HFFc6 (cell line): ENCODE data around the gene TBK1. TPM values are rescaled to one million over a fixed set of nuclear protein-coding genes. Genes with fewer than 3 reads are reported as not detected.
A peak's percentile ranks its signal among the peaks of the same experiment; 100 is the strongest.
"Not testable (repeated sequence)": the region's sequence is repeated elsewhere in the genome, so short reads cannot be mapped to it uniquely, and the experiment has no call there.

ENCODE experiments used
- DNase-seq: peaks from one replicate; pipeline ENCODE4 v3.0.0-alpha.2; 2018
- H3K27ac Mint-ChIP-seq: 2 replicates; pipeline ENCODE4 v1.8.0; 2020; ENCODE audit warnings: mild to moderate bottlenecking, mixed read lengths
- H3K27me3 Mint-ChIP-seq: 2 replicates; pipeline ENCODE4 v1.8.0; 2021; ENCODE audit warnings: mild to moderate bottlenecking, moderate library complexity, mixed read lengths; ENCODE audit not compliant: insufficient read depth
- H3K36me3 Mint-ChIP-seq: 2 replicates; pipeline ENCODE4 v1.8.0; 2021; ENCODE audit warnings: low read depth, mixed read lengths
- H3K4me1 Mint-ChIP-seq: 2 replicates; pipeline ENCODE4 v1.8.0; 2020; ENCODE audit warnings: low read depth, mixed read lengths
- H3K4me3 Mint-ChIP-seq: 2 replicates; pipeline ENCODE4 v1.8.0; 2020; ENCODE audit warnings: mild to moderate bottlenecking, moderate library complexity, mixed read lengths
- H3K9me3 Mint-ChIP-seq: 2 replicates; pipeline ENCODE4 v1.8.0; 2020; ENCODE audit warnings: mild to moderate bottlenecking, mixed read lengths
- total RNA-seq, 6 experiments: library from RNA; stranded (reverse); fragmentation: NEBNext Ultra II Directional; extraction: Animal tissue kit (Norgen Biotek cat#: 25700); gene quantifications; 2 replicates in 1 of 6; 3 replicates in 5 of 6; pipeline ENCODE4 v1.2.3, GENCODE V29; 2021
- TF ChIP-seq, protein P1 (sequence below): fragments of 200-600 bp; sonication (generic); IDR thresholded peaks from 2 replicates; pipeline ENCODE4 v1.5.0; 2021; ENCODE audit warnings: antibody characterized with exemption, mild to moderate bottlenecking

The TBK1 gene
- total RNA-seq, 6 experiments from 2014 or later, result 20.2 to 23.8 (median 21.0) TPM

DNA sequence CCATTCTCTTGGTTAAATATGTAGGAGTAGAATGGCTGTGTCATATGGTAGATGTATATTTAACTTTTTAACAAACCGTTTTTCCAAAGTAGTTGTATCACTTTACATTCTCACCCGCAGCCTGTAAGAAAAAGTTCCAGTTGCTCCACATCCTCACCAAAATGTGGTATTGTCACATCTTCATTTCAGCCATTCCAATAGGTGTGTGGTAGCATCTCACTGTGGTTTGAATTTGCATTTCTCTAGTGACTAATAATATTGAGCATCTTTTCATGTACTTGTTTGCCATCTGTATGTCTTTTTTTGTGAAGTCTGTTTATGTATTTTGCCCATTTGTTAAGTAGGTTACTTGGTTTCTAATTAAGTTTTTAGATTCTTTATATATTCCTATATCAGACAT is 78.6 kb downstream of the TBK1 start:
- H3K9me3 Mint-ChIP-seq, result no peaks in the 10 kb centered on the region
- H3K4me3 Mint-ChIP-seq, result no peak overlapping the region
- H3K27me3 Mint-ChIP-seq, result peaks cover 3% of the 10 kb centered on the region; the same call in 1 of the 2 replicates
- DNase-seq, result no peak
- no peak overlapping the region for H3K27ac Mint-ChIP-seq
- TF ChIP-seq, protein P1, sequence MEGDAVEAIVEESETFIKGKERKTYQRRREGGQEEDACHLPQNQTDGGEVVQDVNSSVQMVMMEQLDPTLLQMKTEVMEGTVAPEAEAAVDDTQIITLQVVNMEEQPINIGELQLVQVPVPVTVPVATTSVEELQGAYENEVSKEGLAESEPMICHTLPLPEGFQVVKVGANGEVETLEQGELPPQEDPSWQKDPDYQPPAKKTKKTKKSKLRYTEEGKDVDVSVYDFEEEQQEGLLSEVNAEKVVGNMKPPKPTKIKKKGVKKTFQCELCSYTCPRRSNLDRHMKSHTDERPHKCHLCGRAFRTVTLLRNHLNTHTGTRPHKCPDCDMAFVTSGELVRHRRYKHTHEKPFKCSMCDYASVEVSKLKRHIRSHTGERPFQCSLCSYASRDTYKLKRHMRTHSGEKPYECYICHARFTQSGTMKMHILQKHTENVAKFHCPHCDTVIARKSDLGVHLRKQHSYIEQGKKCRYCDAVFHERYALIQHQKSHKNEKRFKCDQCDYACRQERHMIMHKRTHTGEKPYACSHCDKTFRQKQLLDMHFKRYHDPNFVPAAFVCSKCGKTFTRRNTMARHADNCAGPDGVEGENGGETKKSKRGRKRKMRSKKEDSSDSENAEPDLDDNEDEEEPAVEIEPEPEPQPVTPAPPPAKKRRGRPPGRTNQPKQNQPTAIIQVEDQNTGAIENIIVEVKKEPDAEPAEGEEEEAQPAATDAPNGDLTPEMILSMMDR, result no peak
- no peaks in the 10 kb centered on the region; the same call in 1 of the 2 replicates for H3K4me1 Mint-ChIP-seq
- H3K36me3 Mint-ChIP-seq, result no peaks in the 10 kb centered on the region

DNA sequence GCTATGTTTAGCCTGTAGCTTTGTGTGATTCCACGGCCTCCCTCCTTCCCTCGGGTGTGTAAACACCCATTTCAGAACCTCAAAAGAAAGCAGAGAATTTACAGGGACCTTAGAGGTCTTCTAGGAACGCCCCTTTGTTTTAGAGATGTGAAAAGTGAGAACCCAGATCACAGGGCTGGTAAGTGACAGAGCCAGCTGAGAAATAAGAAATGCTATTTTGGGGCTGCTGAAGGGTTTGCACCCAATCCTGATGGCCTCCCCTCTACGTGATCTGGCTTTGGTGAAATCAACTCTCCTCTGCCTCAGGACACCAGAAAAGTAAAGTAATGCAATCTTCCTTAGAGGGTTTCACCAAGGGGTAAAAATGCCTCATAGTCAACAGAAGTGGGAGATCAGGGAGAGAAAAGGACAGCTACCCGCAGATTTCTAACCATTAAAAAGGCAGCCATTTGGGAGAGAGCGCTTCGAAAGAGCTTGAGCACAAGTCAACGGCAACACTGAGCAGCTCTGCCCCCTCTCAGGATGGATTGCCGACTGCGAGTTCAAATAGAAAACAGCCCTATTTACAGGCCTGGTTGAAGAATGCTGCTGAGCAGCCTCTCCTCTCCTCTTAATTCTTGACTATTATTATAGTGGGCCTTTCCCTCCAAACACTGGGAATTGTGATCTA is 79.9 kb downstream of the TBK1 start:
- Mint-ChIP-seq H3K36me3 (no peaks in the 10 kb centered on the region), H3K9me3 (no peaks in the 10 kb centered on the region), H3K27me3 (peaks cover 6% of the 10 kb centered on the region; the same call in 1 of the 2 replicates), H3K4me1 (no peaks in the 10 kb centered on the region; the same call in 1 of the 2 replicates), H3K4me3 (no peak overlapping the region), H3K27ac (no peak overlapping the region)
- TF ChIP-seq, protein P1, result no peak
- DNase-seq, result no peak

DNA sequence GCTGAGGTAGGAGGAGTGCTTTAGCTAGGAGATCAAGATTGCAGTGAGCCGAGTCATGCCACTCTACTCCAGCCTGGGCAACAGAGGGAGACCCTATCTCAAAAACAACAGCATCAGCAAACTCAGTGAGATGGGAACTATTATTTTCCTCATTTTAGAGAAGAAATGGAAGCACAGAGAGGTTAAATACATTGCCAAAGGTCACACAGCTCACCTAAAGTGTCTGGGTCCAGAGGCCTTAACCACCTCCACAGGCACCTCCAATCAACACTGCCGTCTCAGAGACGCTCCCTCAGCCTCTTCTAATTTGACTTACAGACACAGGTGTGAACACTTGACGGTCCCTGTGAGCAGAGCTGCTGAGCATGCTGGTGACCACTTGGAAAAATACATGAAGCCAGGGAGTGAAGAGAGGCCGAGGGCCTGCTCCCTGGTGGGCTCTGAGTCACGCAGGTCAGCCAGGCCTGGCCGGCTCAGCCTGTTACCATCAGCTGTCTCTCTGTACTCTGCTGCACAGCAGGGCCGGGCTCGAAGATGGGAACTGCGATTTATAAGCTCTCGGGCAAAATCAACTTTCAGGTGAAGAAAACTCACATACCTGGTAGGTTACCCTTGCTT is 80.9 kb downstream of the TBK1 start:
- TF ChIP-seq, protein P1, result no peak
- H3K4me3 Mint-ChIP-seq, result no peak overlapping the region
- DNase-seq, result no peak
- no peak overlapping the region for H3K27ac Mint-ChIP-seq
- no peaks in the 10 kb centered on the region; the same call in 1 of the 2 replicates for H3K4me1 Mint-ChIP-seq
- H3K27me3 Mint-ChIP-seq, result peaks cover 11% of the 10 kb centered on the region; the same call in 1 of the 2 replicates
- H3K9me3 Mint-ChIP-seq, result no peaks in the 10 kb centered on the region
- H3K36me3 Mint-ChIP-seq, result no peaks in the 10 kb centered on the region

DNA sequence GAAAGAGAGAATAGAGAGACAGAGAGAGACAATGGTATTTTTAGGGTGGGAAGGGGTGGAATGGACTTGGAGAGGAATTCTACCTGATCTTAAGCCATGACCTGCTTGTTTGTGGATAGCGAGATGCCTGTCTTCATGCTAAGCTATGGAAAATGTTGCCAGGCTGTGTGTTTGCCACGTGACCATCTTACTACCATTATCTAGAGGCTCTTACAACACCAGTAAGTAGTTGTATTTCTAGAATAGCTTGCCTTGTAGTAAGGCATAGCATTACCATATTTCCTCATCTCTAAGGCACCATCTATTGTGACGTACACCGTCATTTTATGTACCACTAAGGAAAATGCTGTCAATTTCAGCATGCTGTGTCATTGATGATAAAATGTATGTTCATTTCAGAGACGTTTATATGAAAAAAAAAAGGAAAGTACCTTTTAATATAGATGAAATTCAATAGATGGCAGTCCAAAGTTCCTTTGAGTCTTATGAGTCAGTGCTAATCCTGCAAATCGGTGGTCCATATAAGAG is 82.8 kb downstream of the TBK1 start:
- TF ChIP-seq, protein P1, result no peak

DNA sequence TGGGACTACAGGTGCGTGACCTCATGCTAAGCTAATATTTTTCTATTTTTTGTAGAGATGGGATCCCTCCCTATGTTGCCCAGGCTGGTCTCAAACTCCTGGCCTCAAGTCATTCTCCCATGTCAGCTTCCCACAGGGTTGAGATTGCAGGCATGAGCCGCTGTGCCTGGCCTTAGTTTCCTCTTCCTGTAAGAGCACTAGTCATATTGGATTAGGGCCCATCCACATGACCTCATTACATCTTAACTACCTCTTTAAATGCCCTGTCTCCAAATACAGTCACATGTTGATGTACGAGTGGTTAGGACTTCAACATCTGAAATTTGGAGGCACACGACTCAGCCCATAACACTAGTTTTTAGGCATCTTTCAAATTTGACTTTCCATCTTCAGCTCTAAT is 86.2 kb downstream of the TBK1 start:
- Mint-ChIP-seq H3K27ac (no peak overlapping the region), H3K4me3 (no peak overlapping the region), H3K4me1 (peaks cover 7% of the 10 kb centered on the region; the same call in 1 of the 2 replicates), H3K36me3 (no peaks in the 10 kb centered on the region), H3K27me3 (peaks cover 14% of the 10 kb centered on the region), H3K9me3 (no peaks in the 10 kb centered on the region)
- DNase-seq, result no peak
- TF ChIP-seq, protein P1, result no peak

More for the DNA sequence above, 82.8 kb downstream of the TBK1 start:
- Mint-ChIP-seq H3K4me3 (no peak overlapping the region), H3K4me1 (no peaks in the 10 kb centered on the region), H3K9me3 (no peaks in the 10 kb centered on the region), H3K36me3 (no peaks in the 10 kb centered on the region), H3K27me3 (peaks cover 11% of the 10 kb centered on the region; the same call in 1 of the 2 replicates), H3K27ac (no peak overlapping the region)
- no peak for DNase-seq

DNA sequence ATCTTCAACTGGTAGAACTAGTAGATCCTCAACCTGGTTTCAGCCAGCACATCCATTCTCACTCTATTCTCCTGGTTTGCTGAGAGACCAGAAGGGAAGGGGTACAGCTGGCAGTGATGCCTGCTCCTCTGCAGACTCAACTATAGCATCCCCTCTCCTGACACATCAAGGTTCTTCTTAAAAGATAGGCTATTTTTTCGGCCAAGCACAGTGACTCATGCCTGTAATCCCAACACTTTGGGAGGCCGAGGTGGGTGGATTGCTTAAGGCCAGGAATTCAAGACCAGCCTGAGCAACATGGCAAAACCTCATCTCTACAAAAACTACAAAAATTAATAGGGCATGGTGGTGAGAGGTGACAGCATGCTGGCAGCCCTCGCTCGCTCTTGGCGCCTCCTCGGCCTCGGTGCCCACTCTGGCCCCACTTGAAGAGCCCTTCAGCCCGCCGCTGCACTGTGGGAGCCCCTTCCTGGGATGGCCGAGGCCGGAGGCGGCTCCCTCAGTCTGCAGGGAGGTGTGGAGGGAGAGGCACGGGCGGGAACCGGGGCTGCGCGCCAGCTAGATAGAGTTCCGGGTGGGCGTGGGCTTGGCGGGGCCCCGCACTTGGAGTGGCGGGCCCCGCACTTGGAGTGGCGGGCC is 90.6 kb downstream of the TBK1 start:
- peak; percentile 48 for DNase-seq
- not testable (repeated sequence) for H3K27me3 Mint-ChIP-seq, H3K4me1 Mint-ChIP-seq, H3K36me3 Mint-ChIP-seq, H3K27ac Mint-ChIP-seq, H3K9me3 Mint-ChIP-seq
- H3K4me3 Mint-ChIP-seq, result peak overlapping the region; percentile 63; the same call in 1 of the 2 replicates
